Measurements from ENCODE around the gene RBP5. TPM values are rescaled to one million over a fixed set of nuclear protein-coding genes. Genes with fewer than 3 reads are reported as not detected.

RBP5 gene
- total and polyA plus RNA-seq, 10 of the 15 experiments (the other 5 are each of a cell fraction or from before 2014, with no cell fraction given), result 0.11 to 1.1 (median 0.31) TPM; not detected in 4

DNA sequence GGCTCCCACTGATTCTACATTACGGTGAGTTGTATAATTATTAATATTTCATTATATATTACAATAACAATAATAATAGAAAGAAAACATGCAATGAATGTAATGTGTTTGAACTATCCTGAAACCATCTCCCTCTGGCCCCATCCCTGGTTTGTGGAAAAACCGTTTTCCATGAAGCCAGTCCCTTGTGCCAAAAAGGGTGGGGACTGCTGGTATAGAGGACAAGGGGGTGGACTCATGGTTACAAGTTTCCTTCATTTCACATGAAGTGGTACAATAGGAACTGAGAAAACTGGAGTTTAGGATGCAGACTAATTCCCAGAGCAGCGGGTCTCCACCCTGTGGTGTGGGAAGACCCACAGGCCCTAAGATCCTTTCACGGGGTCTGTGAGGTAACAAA lies 16.6 kb downstream of the RBP5 start (continued):
- TF ChIP-seq BHLHE40 (IDR thresholded peaks at IDR 0.05; ENCODE audit: borderline replicate concordance in 1 of 2, low read depth in 2 of 2, low read length in 1 of 2) (no peak), NR2C1 (IDR thresholded peaks at IDR 0.05) (no peak), PML (IDR thresholded peaks at IDR 0.05; ENCODE audit: low read length) (no peak)

DNA sequence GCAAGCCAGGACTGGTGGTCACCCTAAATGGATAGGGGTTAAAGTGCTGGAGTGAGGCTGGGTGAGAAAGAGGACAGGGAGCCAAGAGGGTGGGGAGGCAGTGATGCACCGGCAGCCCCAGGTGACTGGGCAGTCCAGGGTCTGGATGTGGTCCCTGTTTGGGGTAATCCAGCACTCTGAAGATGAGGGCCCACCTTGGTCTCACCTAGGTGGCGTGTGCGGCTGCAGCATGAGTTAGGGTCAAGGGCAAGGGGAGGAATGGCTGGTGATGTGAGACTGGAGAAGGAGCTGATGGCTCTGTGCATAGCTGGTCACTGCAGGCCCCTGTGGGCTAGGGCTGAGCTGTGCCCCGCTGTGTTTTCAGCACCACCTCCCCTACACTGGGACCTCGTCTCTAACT lies 18.0 kb downstream of the RBP5 start:
- intact Hi-C loops (cut with micrococcal nuclease; ENCODE audit: unreplicated experiment) (loop anchor here (5.0 kb wide), 2 partner anchors 148 to 188 kb away; no protein-coding TSS in a partner anchor), in situ Hi-C loops (cut with MboI) (loop anchor here (5.0 kb wide), 1 partner anchor 148 kb away; no protein-coding TSS in a partner anchor)
- POLR2A ChIA-PET, result interaction anchor here (1.2 to 7.2 kb wide), 3 partner anchors 142 to 166 kb away, joined by 3 to 55 read pairs (median 5); partner anchors contain the start of genes C12orf57 and RNU7-1
- TF ChIP-seq NBN (IDR thresholded peaks at IDR 0.05) (no peak), POLR2AphosphoS5 (IDR thresholded peaks at IDR 0.05; ENCODE audit: low read length) (no peak), ZNF384 (IDR thresholded peaks at IDR 0.05; ENCODE audit: borderline replicate concordance, low read depth, low read length) (no peak), ZNF24 (IDR thresholded peaks at IDR 0.05) (no peak), MYB (IDR thresholded peaks at IDR 0.05; ENCODE audit: borderline replicate concordance, low read depth, low read length) (no peak), NFIC (IDR thresholded peaks at IDR 0.05; ENCODE audit: low read depth, low read length) (no peak), NR2C1 (IDR thresholded peaks at IDR 0.05) (no peak), MEF2B (IDR thresholded peaks at IDR 0.05; ENCODE audit: partially characterized antibody, poor library complexity, severe bottlenecking) (no peak), NR2F1 (conservative IDR thresholded peaks at IDR 0.05) (no peak), CREM (IDR thresholded peaks at IDR 0.05; ENCODE audit: low read depth) (no peak), ASH2L (IDR thresholded peaks at IDR 0.05; ENCODE audit: borderline replicate concordance, low read depth) (no peak)
- TF ChIP-seq, protein P1, sequence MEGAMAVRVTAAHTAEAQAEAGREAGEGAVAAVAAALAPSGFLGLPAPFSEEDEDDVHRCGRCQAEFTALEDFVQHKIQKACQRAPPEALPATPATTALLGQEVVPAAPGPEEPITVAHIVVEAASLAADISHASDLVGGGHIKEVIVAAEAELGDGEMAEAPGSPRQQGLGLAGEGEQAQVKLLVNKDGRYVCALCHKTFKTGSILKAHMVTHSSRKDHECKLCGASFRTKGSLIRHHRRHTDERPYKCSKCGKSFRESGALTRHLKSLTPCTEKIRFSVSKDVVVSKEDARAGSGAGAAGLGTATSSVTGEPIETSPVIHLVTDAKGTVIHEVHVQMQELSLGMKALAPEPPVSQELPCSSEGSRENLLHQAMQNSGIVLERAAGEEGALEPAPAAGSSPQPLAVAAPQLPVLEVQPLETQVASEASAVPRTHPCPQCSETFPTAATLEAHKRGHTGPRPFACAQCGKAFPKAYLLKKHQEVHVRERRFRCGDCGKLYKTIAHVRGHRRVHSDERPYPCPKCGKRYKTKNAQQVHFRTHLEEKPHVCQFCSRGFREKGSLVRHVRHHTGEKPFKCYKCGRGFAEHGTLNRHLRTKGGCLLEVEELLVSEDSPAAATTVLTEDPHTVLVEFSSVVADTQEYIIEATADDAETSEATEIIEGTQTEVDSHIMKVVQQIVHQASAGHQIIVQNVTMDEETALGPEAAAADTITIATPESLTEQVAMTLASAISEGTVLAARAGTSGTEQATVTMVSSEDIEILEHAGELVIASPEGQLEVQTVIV (IDR thresholded peaks at IDR 0.05; ENCODE audit: borderline replicate concordance, partially characterized antibody), result no peak
- TF ChIP-seq, protein P2, sequence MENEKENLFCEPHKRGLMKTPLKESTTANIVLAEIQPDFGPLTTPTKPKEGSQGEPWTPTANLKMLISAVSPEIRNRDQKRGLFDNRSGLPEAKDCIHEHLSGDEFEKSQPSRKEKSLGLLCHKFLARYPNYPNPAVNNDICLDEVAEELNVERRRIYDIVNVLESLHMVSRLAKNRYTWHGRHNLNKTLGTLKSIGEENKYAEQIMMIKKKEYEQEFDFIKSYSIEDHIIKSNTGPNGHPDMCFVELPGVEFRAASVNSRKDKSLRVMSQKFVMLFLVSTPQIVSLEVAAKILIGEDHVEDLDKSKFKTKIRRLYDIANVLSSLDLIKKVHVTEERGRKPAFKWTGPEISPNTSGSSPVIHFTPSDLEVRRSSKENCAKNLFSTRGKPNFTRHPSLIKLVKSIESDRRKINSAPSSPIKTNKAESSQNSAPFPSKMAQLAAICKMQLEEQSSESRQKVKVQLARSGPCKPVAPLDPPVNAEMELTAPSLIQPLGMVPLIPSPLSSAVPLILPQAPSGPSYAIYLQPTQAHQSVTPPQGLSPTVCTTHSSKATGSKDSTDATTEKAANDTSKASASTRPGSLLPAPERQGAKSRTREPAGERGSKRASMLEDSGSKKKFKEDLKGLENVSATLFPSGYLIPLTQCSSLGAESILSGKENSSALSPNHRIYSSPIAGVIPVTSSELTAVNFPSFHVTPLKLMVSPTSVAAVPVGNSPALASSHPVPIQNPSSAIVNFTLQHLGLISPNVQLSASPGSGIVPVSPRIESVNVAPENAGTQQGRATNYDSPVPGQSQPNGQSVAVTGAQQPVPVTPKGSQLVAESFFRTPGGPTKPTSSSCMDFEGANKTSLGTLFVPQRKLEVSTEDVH (IDR thresholded peaks at IDR 0.05; ENCODE audit: low read depth, partially characterized antibody), result no peak
- H3K4me1 ChIP-seq (ENCODE audit: control insufficient read depth, insufficient read depth, low read length), result peaks cover 12% of the 10 kb centered on the region
- H3K9ac ChIP-seq (ENCODE audit: control insufficient read depth, insufficient read depth, low read length), result no peak overlapping the region
- BruUV-seq (replicated peaks), result no TSS peak
- no peak overlapping the region for H3K27ac ChIP-seq (ENCODE audit: control insufficient read depth, insufficient read depth)
- no peak for ATAC-seq
- RAD21 ChIA-PET (ENCODE audit: unreplicated experiment), result interaction anchor here (1.7 to 7.6 kb wide), 4 partner anchors 35 to 185 kb away, joined by 4 to 89 read pairs (median 9); partner anchors contain the start of genes C12orf57, LPCAT3 and RNU7-1
- no peaks in the 10 kb centered on the region for H4K20me1 ChIP-seq (ENCODE audit: control insufficient read depth, insufficient read depth)
- H3K4me3 ChIP-seq, result no peak overlapping the region
- SMC1A ChIA-PET (ENCODE audit: uncharacterized antibody, unreplicated experiment), result interaction anchor here (1.3 to 3.6 kb wide), 4 partner anchors 93 to 165 kb away, joined by 3 to 40 read pairs (median 6); partner anchors contain the start of genes C12orf57, LPCAT3 and RNU7-1
- no peak for DNase-seq (ENCODE audit: low read depth, low spot score)
- 100% methylated on average over 5 of the region's 5 CpGs for WGBS (ENCODE audit: insufficient coverage, insufficient replicate concordance, low lambda C conversion rate, missing lambda C conversion rate)
- H3K4me2 ChIP-seq (ENCODE audit: control insufficient read depth, insufficient read depth), result 0 out of 2 replicates have a peak overlapping the region, but pooled peaks have one; percentile 5
- peaks cover 33% of the 10 kb centered on the region for H3K79me2 ChIP-seq (ENCODE audit: control insufficient read depth, insufficient read depth, low read length)
- H3K36me3 ChIP-seq (ENCODE audit: control insufficient read depth in 2 of 2, insufficient read depth in 2 of 2, low read length in 1 of 2), result peaks cover 0 to 8% of the 10 kb centered on the region in 2 experiments; a peak in 3 of 4 replicates
- no peaks in the 10 kb centered on the region for H3K27me3 ChIP-seq (replicated peaks in 1 of 2; ENCODE audit: control insufficient read depth in 2 of 2, insufficient read depth in 2 of 2, low read length in 1 of 2)
- no peak for FAIRE-seq
- no peak overlapping the region for H2AFZ ChIP-seq (ENCODE audit: control insufficient read depth, low read depth, low read length)
- peaks cover 6% of the 10 kb centered on the region for H3K9me3 ChIP-seq (replicated peaks; ENCODE audit: control insufficient read depth, insufficient read depth, low read length)
- CTCF ChIA-PET, result interaction anchor here (0.9 to 7.7 kb wide), 11 partner anchors 15 to 240 kb away, joined by 3 to 61 read pairs (median 13); partner anchors contain the start of genes C12orf57, LPCAT3, RNU7-1 and SPSB2
